GM21717 (cell line): Measurements from ENCODE around the gene TMEM72.

Source experiments
- ATAC-seq: cut with Tn5 transposase; IDR thresholded peaks from one replicate; pipeline ENCODE4 v1.9.1; 2021; ENCODE audit warnings: mild to moderate bottlenecking, moderate library complexity; ENCODE audit not compliant: unreplicated experiment

TMEM72 gene

DNA sequence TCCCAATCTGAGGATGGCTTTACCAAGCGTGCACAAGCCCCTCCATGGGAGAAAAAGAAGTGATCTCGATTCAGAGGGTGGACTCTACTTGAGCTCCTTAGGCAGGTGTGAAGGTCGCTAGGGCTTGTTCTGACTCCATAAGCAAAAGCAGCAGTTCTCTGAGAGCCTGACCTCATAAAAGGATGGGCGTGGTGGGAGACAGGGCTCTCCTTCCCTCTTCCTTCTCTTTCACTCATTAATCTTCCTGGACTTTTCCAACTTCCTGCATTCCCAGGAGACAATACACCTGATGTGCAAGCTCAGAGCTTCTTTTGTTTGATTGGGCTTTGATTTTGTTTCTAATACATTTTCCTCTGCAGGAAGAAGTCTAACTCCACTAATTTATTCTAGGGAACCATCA, 22.3 kb upstream of the TMEM72 start:
- no peak for ATAC-seq

- no peak for ATAC-seq
Observed at GRCh38 chr10:44889834-44890233, 21.3 kb upstream of the TMEM72 start.

- no peak for ATAC-seq
Observed at GRCh38 chr10:44890696-44891563, 20.2 kb upstream of the TMEM72 start.

DNA sequence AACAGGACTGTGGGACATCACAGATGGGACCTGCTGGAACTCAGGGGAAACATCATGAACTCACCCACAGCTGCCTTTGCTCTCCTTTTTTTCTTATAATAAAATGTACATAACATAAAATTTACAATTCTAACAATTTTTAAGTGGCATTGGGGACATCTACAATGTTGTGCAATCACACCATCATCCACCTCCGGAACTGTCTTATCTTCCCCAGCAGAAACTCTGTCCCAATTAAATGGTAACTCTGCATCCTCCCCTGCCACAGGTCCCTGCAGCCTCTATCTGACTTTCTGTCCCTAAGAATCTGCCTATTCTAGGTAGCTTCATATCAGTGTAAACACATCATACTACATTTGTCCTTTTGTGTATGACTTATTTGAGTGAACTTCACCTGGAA, 19.4 kb upstream of the TMEM72 start:
- ATAC-seq, result no peak

GRCh38 chr10:44893604-44894468, 17.3 kb upstream of the TMEM72 start:
- ATAC-seq, result no peak

DNA sequence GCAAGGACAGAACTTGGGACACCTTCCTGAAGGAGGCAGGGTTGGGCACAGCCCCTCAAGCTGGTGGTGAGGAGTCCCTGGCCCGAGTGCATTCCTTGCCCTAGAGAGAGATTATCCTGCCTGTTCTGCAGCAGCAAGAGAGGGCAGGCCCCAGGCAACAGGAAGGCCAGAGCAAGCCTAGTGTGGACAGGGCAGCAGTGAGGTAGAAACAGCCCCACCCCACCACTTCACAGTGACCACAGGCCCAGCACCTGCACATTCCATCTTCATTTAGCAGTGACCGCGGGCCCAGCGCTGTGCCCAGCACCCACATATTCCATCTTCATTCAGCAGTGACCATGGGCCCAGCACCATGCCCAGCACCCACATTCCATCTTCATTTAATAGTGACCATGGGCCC, 16.4 kb upstream of the TMEM72 start:
- ATAC-seq, result no peak

DNA sequence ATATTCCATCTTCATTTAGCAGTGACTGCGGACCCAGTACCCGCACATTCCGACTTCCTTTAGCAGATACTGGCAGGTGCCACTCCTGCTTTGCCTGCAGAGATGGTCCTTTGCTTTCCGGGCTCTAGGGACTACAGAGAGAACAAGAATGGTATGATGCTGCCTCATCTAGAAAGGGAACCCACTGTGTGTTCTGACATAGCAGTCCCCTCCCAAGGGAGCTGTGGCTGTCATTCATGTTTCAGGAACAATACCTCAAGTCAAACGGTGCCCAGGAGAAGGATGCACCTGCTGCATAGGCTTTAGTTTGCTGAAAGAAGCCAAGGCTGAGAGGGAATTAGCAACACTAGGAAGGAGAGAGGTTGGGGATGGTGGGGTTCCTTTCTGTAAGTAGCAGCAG, 15.9 kb upstream of the TMEM72 start:
- no peak for ATAC-seq

DNA sequence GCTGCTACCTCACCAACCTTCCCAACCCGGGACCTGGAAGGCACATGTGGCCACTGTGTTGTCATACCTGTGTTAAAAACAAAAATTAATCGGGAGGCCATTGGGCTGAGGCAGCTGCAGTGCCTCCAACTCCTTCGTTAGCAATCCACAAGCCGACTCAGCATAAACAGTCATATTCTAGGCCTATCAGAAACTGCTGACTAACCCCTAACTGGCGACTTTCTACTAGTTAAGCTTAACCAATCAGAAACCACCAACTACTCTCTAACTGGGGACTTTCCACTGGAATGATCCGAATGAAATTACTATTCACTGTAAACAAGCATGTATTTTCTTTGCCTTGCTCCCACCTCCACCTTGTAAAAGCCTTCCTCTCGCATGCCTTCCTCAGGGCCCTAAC, 14.1 kb upstream of the TMEM72 start:
- no peak for ATAC-seq

GRCh38 chr10:44898665-44899064, 12.5 kb upstream of the TMEM72 start:
- no peak for ATAC-seq

DNA sequence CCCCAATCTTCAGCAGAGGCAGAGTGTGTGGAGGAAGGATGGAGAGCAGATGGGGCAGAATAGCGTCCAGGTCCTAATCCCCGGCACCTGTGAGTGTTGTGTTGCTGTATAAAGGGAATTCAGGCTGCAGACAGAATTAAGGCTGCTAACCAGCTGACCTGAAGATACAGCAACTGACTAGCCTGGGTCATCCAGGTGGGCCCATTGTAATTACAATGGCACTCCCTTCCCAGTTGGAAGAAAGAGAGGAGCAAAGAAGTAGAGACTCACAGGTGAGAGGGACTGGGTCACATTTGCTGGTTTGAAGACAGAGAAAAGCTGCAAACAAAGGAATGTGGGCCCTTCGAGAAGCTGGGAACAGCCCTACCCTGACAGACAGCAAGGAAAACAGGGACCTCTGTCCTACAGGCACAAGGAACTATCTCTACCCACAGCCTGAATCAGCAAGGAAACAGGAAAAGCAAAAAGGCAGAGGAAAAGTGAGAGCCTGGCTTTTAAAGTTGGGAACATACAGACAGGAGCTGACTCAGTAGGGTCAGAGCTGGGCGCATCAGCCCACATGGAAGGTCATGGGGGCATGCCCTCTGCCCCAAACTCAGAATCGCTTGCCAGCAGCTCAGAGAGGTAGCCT, 11.6 kb upstream of the TMEM72 start:
- no peak for ATAC-seq

- no peak for ATAC-seq
Observed at GRCh38 chr10:44902941-44903545, 8.1 kb upstream of the TMEM72 start.

DNA sequence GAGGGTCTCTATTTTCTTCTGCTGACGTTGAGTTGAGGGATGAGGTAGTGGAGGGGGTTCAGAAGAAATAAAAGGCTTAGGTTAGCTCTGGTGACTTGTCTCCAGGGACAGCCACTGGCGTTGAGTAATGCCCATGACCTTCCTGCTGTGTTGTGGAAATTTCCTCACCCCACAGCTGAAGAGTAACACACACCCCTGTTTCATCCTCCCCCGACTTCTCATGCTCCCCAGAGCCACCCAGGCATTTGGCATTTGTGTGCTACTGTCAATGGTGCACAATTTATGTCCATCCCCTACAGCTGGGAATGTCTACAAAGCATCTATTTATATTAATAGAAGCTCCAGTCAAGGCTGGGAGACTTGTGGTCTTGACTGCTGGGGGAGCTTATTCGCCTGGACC, 4.7 kb upstream of the TMEM72 start:
- no peak for ATAC-seq

- ATAC-seq, result no peak
Observed at GRCh38 chr10:44907556-44907955, 3.6 kb upstream of the TMEM72 start.

DNA sequence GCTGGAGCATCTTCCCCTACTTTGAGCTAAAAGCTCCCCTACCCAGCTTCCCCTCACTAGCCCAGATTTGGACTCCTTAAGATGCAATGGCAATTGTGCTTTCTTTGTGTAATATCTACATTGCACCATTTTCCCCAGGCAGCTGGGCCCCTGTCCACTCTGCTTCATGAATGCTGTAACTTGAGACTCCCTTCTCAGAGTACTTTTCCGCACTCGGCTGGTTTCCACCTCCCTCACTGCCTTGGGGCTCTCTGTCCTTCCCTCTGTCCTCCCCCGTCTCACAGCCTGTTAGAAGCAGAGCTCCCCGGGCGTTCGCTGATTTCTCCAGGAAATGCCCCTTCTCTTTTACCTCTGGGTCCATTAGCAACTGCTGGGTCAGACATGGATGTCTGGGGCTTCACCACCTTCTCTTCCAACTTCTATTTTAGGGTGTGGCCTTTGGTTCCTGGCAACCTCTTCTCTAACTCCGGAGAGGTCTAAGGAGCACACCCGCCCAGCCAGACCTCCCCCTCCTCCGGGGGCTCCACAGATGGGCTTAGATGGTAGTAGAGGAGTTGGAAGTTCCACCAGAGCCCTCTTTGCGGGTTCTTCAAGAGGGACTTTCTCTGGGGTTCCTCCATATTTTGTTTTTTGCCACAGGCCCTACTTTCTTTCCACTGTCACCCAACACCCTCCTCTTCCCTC, 2.9 kb upstream of the TMEM72 start:
- no peak for ATAC-seq

- ATAC-seq, result no peak
Observed at GRCh38 chr10:44908936-44909630, 2.1 kb upstream of the TMEM72 start.

- no peak for ATAC-seq
Observed at GRCh38 chr10:44909910-44910309, 1.2 kb upstream of the TMEM72 start.

DNA sequence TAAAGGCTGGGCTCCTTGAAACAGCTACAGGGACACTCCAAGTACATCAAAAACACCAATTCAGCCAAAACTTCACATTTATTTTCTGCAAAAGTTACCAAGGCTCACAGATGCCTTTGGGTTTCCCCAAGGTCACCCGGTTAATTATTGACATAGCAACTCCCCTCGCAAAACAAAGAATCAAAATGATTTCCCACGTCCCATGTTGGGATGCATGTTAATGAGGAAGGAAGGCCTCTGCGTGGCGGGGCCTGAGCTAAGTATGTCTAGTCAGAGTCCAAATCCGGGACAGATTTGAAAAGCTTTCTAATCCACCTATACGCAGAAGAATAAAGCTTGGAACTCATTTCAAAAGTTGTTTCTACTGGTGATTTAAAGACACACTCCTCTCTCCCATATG, 535 bp upstream of the TMEM72 start:
- ATAC-seq, result no peak

GRCh38 chr10:44911951-44912350, 814 bp downstream of the TMEM72 start:
- ATAC-seq, result no peak

GRCh38 chr10:44913350-44914081, 2.4 kb downstream of the TMEM72 start:
- ATAC-seq, result no peak
